Bone marrow (tissue), 2 donors: Measurements from ENCODE around the gene LRRC8A.

Source experiments
- DNase-seq, 2 donors: peaks; one replicate each; lab custom pipeline; 2025; lab: John Stamatoyannopoulos, UW

Gene LRRC8A

GRCh38 chr9:128901822-128902221 is 19.9 kb downstream of the LRRC8A start:
- DNase-seq: no peak

DNA sequence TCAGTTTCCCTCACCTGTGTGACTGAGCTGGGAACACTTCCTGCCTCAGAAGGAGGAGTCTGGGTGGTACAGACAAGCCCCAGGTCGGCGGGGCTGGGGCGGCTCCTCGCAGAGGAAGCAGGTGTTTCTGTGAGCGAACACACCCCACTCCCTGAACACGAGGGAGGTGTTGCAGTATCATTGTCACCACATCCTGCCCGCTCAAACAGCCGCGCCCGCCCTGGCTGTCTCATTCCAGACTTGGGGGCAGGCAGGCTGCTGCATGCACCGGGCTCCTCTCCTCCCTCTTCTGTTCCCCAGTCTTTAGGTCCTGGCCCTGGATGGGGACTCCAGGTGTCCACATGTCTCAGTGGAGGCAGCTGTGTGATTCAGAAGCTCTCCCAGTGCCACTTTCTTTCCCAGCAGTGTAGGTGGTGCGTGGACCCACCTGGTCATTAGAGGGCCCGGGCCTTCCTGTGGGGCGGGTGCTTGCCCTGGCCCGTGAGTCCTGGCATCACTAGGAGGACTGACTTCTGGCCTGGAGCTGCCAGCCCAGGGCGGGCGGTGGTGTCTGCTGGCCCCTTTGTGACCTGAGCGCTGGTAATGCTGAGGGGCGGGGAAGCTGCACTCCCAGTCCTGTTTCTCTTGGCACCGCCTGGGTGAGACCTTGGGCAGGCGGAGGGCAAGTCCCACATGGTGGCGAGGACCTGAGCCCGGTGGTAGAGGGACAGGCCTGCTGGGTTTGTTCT is 20.6 kb downstream of the LRRC8A start:
- DNase-seq: peak in 1 of 2 donors; percentile 34

- no peak for DNase-seq
These were observed 21.1 kb downstream of the LRRC8A start for GRCh38 chr9:128903079-128903461.

- no peak for DNase-seq
These were observed 22.1 kb downstream of the LRRC8A start for GRCh38 chr9:128903871-128904620.

GRCh38 chr9:128905964-128906363 is 24.0 kb downstream of the LRRC8A start:
- DNase-seq: no peak

- no peak for DNase-seq
These were observed 24.8 kb downstream of the LRRC8A start for GRCh38 chr9:128906741-128907140.

DNA sequence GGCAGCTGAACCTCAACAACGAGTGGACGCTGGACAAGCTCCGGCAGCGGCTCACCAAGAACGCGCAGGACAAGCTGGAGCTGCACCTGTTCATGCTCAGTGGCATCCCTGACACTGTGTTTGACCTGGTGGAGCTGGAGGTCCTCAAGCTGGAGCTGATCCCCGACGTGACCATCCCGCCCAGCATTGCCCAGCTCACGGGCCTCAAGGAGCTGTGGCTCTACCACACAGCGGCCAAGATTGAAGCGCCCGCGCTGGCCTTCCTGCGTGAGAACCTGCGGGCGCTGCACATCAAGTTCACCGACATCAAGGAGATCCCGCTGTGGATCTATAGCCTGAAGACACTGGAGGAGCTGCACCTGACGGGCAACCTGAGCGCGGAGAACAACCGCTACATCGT is 26.4 kb downstream of the LRRC8A start:
- no peak for DNase-seq

DNA sequence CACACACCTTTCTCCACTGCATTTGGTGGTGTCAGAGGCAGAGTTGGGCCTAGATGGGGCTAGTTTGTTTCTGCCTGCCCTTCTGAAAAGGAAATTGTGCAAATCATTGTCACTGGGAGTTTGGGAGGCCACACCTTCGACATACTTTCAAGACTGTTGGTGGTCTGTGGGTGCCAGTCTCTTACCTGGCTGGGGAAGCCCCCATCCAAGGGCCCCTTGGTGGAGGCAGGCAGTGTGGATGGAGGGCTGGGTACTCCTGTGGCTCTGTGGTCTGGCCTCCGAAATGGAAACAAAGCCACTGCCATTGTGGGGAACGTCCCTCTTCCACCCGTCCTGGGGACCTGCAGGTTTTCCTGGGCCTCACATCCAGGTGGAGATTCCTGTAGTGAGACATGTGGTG is 27.9 kb downstream of the LRRC8A start:
- no peak for DNase-seq

- DNase-seq: no peak
These were observed 29.0 kb downstream of the LRRC8A start for GRCh38 chr9:128910906-128911305.

GRCh38 chr9:128911529-128912035 is 29.6 kb downstream of the LRRC8A start:
- DNase-seq: no peak

- no peak for DNase-seq
These were observed 30.4 kb downstream of the LRRC8A start for GRCh38 chr9:128912270-128912853.

GRCh38 chr9:128913048-128913900 is 31.3 kb downstream of the LRRC8A start:
- no peak for DNase-seq

GRCh38 chr9:128913995-128914772 is 32.3 kb downstream of the LRRC8A start:
- no peak for DNase-seq

- DNase-seq: no peak
These were observed 34.3 kb downstream of the LRRC8A start for GRCh38 chr9:128916204-128916603.

GRCh38 chr9:128916745-128917144 is 34.8 kb downstream of the LRRC8A start:
- DNase-seq: no peak

- DNase-seq: no peak
These were observed 35.4 kb downstream of the LRRC8A start for GRCh38 chr9:128917151-128917849.

DNA sequence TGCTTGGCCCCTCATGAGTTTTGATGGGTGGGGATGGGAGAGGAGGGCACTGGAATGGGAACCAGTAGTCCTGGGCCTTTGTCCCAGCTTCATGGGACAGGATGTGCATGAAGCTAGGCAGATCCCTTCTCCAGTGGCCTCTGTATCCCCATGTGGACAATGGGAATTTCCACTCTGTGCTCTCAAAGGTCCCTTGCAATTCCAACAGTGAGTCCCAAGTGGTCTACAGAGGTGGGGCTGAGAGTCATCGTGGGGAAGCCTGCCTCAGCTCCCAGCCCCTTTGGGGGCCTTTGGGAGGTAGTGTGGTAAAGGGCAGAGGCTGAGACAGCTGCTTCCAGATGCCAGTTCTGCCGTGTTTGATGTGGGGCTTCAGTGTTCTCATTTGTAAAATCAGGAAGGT is 37.0 kb downstream of the LRRC8A start:
- DNase-seq: no peak

DNA sequence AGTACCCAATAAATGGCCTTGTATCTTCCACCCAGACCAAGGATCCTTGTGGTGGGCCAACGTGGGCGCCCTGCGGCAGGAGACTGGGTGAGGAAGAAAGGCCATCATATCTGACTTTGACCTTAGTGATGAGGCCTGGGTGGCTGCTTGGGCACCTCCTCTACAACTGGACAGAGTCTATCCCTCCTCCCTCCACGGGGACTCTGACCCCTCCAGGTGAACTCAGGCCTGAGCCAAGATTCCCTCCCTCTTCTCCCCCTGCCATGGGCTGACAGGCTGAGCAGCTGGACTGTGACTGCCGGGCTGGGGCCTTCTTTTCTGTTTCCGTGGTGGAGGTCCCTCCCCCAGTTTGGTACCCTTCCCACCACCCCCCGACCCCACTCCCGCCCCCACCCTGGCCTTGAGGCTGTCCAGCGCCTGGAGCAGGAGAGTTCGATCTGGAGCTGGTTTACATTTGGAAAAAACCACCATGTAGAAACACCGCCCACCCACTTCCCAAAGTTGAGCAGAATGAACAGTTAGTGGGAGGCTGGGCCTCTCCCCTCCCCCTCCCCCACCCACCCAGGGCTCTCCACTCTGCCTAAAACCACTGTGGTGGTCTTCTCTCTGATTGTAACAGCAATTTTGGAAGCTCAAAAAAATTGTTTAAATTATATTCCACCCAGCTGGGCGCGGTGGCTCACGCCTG is 37.6 kb downstream of the LRRC8A start:
- no peak for DNase-seq

DNA sequence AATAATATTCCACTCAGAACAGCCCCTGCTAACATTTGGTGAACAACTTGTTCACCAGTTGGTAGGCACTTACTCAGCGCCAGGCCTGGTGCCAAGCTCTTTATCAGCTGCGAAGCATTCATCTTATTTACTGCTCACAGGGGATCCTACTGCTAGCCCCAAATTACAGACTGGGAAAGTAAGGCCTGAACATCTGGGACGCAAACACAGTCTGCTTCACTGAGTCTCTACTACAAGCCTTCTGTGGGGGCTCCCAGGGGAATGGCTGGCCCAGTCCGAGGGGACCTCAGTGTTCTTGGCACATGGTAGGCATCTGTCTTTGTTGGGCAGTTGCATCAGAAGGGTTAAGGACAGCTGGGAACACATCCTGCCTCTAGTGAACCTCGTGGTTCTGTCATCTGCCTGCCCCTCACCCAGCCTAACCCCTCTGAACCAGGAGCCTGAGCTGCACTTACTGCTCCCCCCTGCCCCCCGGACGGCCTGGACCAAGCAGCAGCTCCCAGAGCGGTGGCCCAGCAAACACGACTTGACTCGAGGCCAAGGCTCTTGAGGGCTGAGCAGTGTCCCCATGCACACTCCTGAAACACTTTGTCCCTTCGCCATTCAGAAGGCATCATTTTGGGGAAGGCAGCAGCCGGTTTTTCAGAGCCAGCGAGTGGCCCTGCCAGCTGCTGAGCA is 38.6 kb downstream of the LRRC8A start, which contains the start of gene PHYHD1:
PHYHD1 (plus strand) TSS at position 602 of the 678 bp plus-strand sequence. CDS start 1,342 bp downstream, outside the sequence.
- no peak for DNase-seq
